SK-MEL-5 (cell line): ENCODE results near the gene TTLL5. TPM values are rescaled to one million over a fixed set of nuclear protein-coding genes. Genes with fewer than 3 reads are reported as not detected.

ENCODE experiments used
- DNase-seq: peaks from one replicate; pipeline ENCODE4 v3.0.0-alpha.2; 2016; ENCODE audit warnings: low read depth, low spot score
- in situ Hi-C: cut with HindIII; loops from 2 replicates; pipeline ENCODE4 v1.10.0; 2016; ENCODE audit warnings: low sequenced_read_pairs, high pct_unique_total_duplicates, low pct_unique_long_range_greater_than_20kb
- total RNA-seq: library from RNA; depleted of rRNA; stranded (reverse); fragments of >200 nt; shearing (Covaris generic); gene quantifications from 2 replicates; pipeline ENCODE4 v1.2.3, GENCODE V29; 2014

Gene TTLL5
- total RNA-seq, 1 experiment from 2014 or later, result 10.6 TPM

DNA sequence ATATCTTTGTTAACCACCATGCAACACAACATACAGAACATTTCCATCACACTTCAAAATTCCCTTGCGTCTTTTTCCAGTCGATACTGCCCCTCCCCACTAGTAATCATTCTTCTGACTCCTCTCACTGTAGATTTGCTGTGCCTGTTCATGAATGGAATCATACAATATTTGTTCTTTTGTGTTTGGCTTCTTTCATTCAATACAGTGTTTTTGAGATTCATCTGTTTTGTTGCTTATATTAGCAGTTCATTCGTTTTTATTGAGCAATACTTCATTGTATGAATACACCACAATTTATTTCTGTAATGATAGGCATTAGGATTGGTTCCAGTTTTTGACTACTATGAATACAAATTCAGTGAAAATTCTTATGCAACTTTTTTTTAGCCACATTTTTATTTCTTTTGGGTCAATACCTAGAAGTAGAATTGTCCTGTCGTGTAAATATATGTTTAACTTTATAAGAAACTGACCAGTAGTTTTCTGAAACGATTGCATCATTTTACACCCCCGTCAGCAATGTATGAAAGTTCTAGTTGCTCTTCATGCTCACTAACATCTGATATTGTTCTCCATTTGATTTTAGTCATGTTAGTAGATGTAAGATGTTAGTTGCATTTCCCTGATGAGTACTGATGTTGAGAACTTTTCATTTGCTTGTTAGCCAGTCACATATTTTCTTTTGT, 193.2 kb downstream of the TTLL5 start:
- no peak for DNase-seq
- in situ Hi-C loops, result no loop called here

DNA sequence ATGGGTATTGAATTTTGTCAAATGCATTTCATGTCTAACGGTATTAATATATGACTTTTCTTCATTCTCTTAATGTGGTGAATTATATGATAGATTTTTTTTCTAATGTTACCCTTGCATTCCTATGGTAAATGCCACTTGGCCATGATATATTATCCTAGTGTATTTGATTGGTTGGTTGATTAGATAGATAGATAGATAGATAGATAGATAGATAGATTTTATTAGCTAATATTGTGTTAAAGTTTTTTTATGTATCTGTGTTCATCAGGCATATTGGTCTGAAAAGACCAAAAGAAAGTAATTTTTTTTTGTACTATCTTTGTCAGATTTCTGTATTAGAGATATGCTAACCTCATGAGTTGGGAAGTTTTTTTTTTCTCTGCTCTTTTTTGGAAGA, 196.2 kb downstream of the TTLL5 start:
- in situ Hi-C loops, result no loop called here
- no peak for DNase-seq

DNA sequence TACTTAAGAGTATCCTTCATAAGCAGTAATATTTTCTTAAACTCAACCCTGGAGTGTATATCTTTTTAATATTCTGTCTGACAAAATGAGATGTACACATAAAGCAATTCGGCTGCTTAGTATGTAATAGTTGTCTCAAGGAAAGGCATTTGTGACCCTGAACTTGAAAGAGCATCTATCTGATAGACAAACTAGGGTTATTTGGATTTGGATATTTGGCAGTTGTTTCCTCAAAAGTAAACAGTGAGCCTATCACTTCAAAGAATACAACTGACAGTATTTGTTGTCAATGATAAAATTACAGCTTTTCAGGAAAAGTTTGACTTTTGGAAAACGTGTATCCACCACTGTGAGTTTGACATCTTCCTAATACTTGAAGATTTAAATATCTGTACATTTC, 197.3 kb downstream of the TTLL5 start:
- in situ Hi-C loops, result no loop called here
- no peak for DNase-seq

DNA sequence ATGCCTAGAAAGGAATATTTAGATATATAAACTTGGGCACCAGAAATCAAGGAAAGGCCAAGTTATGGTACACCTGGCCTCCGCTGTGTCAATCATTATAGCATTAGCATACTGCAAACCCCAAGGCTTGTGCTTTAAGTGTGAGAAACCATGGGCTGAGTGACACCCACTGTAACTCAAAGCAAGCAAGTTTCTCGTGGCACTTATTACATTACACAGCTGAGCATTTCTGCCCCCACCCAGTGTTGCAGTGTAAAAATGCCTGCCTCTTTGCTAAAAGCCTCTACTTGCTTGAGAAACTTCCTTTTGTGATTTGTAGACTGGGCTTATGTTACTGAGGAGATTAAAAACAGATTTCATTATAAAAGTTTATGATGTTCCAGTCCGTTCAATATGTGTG, 198.7 kb downstream of the TTLL5 start:
- in situ Hi-C loops, result no loop called here

DNA sequence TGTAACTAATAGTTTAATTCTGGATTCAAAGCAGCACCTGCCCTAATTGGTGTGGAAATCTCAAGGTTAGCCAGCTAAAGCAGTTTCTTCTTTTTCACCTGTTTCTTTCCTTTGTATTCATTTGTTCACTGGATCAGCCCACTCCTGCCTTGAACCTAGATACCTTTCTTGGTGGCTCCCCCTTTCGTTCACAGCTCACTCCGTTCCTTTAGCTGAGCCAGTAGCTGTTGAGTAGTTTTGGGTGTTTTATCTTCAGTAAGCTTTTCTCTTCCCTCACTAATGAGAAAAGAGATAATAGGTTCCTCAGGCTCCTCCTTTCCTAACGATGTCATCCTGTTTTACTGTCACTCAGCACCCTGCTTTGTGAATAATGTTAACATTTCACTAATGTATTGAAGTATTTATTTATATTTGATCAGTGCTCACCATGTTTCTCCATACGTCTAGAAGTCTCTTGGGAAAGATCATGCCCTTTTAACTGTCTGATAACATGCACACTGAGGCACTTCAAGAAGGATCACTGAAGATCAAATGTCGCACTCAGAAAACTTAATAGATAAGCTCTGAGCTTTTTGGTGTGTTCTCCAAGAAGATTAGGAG, 199.6 kb downstream of the TTLL5 start:
- in situ Hi-C loops, result no loop called here
- no peak for DNase-seq

More for the DNA sequence above, 198.7 kb downstream of the TTLL5 start:
- DNase-seq, result no peak

DNA sequence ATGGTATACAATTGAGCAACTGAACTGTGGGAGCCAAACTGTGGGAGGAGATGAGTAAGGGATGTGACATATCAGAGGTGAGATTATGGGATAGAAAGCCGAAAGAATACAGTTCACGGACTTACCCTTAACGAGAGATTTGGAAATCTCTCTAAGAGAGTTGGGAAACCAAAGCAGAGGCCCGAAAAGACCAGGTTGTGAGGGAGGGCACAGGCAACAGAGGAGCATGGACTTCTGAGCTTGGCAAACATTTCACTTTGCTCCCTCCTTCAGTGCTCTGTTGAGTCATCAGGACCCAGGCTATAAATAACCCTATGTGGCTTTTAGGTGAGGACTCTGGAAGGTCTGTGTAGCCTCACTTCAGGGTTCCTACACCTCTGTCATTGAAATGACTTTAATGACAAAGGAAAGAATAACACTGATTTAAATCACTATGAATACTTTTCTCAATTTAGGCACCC, 200.1 kb downstream of the TTLL5 start:
- in situ Hi-C loops, result no loop called here
- DNase-seq, result no peak

DNA sequence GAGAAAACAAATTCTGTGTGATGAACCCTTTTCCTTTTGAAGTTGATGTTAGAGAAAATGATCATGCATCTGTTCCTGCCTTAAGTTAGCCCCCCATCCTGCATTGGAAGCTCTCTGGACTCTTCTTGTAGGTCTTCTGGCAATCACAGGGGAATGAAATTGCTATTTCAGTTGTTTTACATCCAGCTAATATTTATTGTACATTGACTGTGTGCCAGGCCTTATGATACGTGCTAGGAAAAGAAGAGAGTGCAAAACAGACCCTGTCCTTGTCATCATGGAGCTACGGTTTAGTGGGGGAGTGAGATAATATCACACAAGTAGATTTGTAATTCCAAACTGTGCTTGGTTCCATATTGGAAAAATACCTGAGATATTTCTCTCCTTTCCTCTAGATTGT, 202.2 kb downstream of the TTLL5 start:
- DNase-seq, result no peak
- in situ Hi-C loops, result no loop called here

DNA sequence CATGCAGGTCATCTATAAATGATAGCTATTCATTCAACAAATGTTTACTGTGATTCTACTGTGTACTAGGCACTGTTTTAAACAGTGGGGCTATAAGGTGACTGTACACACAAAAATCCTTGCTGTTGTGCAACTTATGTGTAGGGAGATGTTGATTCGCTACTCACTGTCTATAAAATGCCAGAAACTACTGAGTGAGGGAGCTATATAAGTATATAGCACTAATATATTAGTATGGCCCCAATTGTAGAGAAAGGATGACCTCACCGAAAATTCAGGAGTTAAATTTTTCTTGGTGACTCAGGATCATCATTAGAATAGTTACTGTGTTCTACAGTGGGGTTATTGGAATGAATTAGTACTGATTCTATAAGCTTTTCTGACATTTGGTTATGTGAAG, 203.3 kb downstream of the TTLL5 start:
- no peak for DNase-seq
- in situ Hi-C loops, result no loop called here

DNA sequence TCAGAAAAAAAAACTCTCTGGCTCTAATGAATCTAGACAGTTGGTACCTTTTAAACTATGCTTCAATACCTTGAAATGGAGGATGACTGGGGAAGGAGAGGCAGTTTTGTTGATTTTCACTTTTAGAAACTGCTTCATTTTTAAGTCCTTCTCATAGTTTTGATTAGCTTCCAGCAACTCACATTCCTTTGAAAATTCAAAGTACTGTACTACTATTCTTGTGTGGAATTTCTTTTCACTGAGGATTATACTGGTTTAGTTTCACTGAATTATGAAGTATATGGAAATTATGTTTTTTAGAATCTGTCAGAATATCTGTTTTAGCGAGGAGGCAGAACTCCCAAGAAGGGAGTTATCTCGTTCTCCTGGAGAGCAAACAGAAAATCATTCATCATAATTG, 204.5 kb downstream of the TTLL5 start:
- in situ Hi-C loops, result no loop called here

DNA sequence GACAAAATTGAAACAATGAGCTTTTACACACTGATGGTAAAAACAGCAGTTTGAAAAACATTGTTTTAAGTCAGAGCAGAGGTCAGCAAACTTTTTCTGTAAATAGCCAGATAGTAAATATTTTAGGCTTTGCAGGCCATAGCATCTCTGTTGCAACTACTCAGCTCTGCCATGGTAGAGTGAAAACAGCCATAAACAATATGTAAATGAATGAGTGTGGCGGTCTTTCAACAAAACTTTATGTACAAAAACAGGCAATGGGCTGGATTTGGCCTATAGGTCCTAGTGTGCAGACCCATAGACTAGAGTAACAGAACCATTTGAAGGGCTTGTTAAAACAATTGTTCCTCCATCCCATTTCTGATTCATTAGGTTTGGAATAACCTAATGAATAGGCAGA, 205.9 kb downstream of the TTLL5 start:
- in situ Hi-C loops, result no loop called here
- DNase-seq, result no peak

More for the DNA sequence above, 204.5 kb downstream of the TTLL5 start:
- no peak for DNase-seq

DNA sequence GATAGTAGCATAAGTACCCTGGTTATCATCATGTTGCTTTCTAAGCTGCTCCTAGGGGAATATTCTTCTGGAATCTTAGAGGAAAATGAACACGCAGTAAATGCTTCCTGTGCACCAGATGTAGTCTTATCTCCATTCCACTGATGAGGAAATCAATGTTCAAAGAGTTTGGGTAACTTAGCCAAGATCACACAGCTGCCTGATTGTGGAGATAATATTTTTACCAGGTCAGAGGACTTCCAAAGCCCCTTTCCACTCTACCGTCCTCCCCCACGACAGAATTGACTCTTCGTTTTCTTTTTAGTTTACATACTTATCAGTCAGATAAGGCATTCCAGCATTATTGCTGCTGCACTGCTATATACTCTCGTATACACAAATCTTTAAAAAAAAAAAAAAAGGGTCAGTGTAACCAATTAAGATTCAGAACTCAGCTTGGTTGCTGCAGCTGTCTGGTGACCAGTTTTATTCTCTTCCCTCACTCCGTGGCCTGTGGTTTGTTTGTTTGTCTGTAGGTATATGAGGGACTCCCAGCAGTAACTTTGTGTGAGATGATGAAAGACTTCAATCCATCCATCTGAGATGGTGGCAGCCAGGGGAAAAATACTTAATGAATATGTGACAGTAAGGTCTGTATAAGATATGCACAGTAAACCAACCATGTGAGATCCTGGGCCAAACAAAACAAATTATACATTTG, 210.3 kb downstream of the TTLL5 start:
- in situ Hi-C loops, result no loop called here
- DNase-seq, result no peak

DNA sequence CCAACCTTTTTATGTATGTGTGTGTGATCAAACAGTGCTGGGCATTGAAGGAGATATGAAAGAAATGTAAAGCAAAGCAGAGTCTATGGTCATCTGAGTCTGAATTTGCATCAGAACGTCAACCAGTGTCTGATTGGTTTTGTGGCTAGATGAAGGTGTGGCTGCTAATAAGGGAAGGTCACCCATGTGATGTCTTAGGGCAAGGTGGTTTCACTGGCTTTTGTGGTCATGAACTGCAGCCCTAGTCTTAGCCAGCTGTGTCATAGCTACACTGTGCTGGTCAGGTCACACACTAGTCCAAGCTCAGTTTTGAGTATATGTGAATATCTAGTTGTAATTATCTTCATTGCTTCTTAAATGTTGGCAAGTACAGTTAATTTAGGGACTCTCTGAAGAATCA, 214.9 kb downstream of the TTLL5 start:
- in situ Hi-C loops, result no loop called here
- DNase-seq, result no peak

DNA sequence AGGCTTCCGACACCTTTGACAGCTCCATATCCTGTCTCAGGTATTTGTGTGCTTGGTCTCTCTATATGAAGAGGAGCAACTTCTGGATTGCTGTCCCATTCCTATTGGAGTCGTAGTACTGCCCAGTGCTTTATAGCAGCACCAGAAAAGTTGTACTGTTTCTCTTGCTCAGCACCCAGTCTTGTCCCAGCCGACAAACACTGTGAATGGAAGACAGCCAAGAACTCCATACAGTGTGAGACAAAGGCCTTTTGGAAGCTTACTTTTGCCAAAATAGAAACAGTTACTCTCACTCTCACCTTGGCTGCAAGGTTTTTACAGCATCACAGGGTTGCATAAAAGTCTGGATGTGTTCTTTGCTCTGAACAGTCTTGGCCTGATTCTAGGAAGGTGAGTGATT, 215.5 kb downstream of the TTLL5 start:
- no peak for DNase-seq
- in situ Hi-C loops, result no loop called here

DNA sequence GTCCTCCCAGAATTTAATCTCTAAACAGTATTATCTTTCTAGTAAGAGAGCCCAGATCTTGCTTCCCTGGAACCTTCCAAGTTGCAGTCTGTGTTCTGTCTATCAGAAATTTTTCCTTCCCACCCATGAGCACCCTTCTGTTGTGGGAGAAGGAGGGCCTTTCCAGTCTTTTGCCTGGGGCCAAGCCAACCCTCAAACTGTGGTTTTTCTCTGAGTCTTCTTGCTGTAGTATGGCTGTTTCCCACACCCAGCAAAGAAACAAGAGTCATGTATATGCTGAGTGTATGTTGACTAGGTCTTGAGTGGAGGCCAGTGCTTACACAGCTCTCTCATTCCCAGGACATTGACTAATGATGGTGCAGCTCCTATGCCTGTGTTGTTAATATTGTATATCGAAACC, 216.2 kb downstream of the TTLL5 start:
- peak; percentile 30 for DNase-seq

DNA sequence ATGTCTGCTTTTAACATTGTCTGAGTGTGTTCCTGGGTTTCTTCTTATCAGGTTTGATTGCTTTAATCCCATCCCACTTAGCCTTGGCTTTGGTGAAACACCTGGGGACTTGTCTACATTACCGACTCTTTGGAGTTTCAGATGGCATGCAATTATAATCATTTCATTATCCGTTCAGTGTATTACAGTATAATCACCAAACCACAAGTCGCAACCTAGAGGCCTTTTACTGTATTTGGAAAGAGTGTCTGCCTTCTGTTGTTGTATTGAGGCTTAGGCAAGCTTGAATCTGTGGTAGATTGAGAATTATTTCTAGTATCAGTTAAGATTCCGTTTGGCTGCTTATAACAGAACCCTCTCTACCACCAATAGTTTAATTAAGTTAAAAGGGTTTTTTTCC, 216.8 kb downstream of the TTLL5 start:
- DNase-seq, result no peak

More for the DNA sequence above, 216.2 kb downstream of the TTLL5 start:
- in situ Hi-C loops, result no loop called here

DNA sequence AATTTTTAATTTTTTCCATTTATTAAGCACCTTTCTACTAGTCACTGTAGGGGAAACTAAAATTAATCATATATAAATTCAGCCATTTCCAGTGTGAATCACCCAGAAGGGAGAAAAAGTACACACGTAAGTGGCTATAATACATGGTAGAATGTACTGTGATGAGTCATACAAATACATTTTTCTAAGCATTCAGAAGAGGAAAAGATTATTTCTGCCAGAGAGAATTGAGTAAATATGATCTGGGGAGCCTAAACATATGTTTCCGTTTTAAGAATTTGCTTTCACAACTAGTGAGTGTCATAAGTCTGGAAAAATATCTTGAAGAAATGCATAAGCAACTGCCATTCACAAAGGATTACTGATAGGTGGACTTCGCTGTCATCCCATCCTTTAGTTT, 218.0 kb downstream of the TTLL5 start:
- DNase-seq, result no peak
- in situ Hi-C loops, result no loop called here

More for the DNA sequence above, 216.8 kb downstream of the TTLL5 start:
- in situ Hi-C loops, result no loop called here

DNA sequence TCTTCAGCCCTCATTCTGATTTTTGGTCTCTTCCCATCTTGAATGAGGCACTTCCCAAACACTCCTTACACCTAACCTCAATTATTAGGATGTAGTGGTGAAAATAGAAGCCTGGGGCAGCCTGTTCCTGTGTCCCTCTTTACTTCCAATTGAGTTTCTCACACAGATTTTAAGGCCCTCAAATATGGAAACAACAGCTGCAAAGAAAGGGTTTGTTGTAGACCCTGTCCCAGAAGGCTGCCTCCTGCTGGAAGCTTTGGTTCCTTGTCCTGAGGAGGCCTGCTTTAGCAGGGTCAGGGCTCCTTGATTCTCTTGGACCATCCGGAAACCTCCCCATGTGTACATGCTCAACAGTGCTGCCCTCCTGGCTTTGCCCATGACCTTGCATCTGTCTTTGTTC, 219.5 kb downstream of the TTLL5 start:
- DNase-seq, result peak; percentile 54
- in situ Hi-C loops, result no loop called here

DNA sequence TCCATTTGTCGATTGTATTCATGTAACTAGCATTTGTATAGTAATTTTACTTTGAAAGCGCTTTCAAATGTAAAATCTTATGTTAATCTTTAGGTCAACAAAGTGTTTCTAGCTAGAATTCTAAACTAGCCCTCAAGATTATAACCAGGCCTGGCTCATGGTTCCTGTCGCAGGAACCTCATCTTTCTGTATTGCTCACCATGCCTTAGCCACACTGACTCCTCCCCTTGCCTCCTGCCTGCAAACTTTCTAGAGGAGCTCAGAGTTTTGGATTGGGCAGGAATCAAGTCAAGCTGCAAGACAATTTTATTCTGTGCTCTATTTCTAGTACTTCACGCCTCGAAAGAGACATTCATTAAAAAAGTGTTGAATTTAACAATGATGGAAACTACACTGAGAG, 220.9 kb downstream of the TTLL5 start:
- in situ Hi-C loops, result no loop called here
- no peak for DNase-seq

DNA sequence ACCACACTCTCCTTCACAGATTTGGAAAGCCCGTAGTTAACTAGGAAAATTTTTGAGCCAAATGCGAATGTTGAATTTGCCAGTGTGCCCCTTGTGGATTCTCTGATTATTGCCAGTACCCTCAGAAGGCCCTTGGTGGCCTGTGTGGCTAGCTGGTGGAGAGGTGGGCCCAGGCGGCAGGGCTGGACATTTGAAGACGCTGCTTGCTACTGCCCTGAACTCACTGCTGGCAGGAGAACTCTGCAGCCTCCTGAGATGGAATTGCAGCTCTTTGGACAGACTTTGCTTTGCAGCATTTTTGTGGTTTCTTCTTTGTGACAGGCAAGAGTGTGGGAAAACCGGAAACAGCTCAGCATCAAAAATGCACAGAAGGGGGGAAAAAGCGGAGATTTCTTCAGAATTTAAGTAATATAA, 223.2 kb downstream of the TTLL5 start:
- peak; percentile 45 for DNase-seq
- in situ Hi-C loops, result no loop called here
